Breast epithelium (tissue), 3 donors: Measurements from ENCODE around the gene ZDHHC12.

Source experiments
- POLR2A ChIP-seq: fragments of 450-650 bp; IDR thresholded peaks from one replicate; pipeline ENCODE4 v1.6.1; 2016; ENCODE audit warnings: antibody characterized with exemption, mild to moderate bottlenecking, moderate library complexity
- POLR2AphosphoS5 ChIP-seq, 3 donors: sonication (generic); formaldehyde crosslinking; IDR thresholded peaks; one replicate each; pipeline ENCODE4 v1.6.1; 2017; ENCODE audit warnings: antibody characterized with exemption in 3 of 3
- TF ChIP-seq, protein P1 (sequence below), 3 donors: fragments of 450-650 bp; IDR thresholded peaks; one replicate each; pipeline ENCODE4 v1.5.1; 2016 to 2017; ENCODE audit warnings: antibody characterized with exemption in 3 of 3, mild to moderate bottlenecking in 3 of 3, moderate library complexity in 3 of 3

DNA sequence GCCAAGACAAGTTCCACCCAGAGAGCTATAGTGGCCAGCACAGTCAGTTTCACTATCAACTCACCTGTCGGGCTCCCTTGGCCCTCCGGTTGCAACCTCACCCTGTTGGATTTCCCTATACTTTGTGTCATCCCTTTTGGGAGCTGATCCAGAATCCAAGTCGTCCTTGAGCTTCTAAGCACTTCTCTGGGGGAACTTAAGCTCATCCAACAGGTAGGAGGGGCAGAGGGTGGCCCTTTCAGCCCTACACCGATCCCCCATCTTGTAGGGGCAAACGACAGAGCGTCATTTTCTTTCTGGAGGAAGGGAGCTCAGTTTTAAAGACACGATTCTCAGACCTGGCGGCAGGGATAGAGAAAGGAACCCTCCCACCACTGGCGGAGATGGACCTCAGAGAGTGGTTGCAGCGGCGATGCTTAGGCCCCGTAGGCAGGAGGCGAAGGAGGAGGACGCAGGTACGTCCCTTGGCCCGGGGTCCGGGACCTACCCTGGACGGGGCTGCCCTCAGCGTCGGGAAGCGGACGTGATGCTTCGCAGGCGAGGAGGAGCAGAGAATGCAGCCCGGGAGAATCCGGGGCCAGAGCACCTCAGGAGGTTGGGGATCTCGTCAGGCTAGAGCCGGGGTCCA is 47.3 kb upstream of the ZDHHC12 start:
- TF ChIP-seq POLR2A (no peak), POLR2AphosphoS5 (IDR thresholded peaks at IDR 0.05) (no peak)
- TF ChIP-seq, protein P1, sequence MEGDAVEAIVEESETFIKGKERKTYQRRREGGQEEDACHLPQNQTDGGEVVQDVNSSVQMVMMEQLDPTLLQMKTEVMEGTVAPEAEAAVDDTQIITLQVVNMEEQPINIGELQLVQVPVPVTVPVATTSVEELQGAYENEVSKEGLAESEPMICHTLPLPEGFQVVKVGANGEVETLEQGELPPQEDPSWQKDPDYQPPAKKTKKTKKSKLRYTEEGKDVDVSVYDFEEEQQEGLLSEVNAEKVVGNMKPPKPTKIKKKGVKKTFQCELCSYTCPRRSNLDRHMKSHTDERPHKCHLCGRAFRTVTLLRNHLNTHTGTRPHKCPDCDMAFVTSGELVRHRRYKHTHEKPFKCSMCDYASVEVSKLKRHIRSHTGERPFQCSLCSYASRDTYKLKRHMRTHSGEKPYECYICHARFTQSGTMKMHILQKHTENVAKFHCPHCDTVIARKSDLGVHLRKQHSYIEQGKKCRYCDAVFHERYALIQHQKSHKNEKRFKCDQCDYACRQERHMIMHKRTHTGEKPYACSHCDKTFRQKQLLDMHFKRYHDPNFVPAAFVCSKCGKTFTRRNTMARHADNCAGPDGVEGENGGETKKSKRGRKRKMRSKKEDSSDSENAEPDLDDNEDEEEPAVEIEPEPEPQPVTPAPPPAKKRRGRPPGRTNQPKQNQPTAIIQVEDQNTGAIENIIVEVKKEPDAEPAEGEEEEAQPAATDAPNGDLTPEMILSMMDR (IDR thresholded peaks at IDR 0.05) = no peak
